T-helper 2 cell (primary cell): ENCODE results near the gene FBXO4.
A peak's percentile ranks its signal among the peaks of the same experiment; 100 is the strongest.
"Not testable (repeated sequence)": the region's sequence is repeated elsewhere in the genome, so short reads cannot be mapped to it uniquely, and the experiment has no call there.

ENCODE experiments used
- DNase-seq, 5 experiments: peaks; one replicate each; pipeline versions ENCODE4 v3.0.0 to v3.0.0-alpha.2; 2012 to 2022

FBXO4 gene

DNA sequence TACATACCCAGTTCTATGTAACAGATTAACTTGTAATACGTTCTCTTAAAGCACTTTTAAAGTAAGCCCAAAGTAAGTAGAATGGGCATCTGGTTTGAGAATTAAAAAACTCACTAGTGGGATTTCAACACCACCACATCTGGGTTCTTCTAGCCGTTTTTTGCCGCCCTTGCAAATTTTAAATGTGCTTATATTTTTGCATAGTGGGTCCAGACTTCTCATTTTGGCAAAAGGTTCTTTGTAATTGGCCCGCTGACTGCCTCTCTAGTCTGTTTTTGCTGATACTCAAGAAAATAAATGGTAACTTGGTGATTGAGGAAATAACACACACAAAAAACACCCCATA, 582 bp upstream of the FBXO4 start:
- DNase-seq, result no peak

DNA sequence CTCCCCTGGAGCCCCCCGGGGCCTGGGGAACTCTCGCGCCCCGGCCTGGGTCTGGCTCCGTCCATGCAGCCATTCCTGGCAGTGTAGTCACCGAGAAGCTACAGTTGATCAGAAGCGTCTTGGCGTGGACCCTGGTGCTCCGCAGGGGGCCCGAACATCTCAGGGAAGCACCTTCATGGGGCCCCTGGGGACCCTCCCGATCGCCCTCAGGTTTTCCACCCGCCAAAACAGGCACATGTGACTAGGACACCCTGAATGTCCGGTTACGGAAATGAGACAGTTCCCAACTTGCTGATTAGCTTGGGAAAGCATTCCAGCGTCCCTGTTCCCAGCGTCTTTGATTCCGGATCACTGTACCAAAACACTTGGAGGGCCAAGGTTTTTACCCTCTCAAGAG, 472 bp downstream of the FBXO4 start:
- peak in 1 of 5 experiments; percentile 41 for DNase-seq

GRCh38 chr5:41927604-41928003, 2.5 kb downstream of the FBXO4 start:
- DNase-seq, result no peak

- DNase-seq, result no peak
Observed at GRCh38 chr5:41929035-41929434, 4.0 kb downstream of the FBXO4 start.

- no peak for DNase-seq
Observed at GRCh38 chr5:41932770-41933169, 7.7 kb downstream of the FBXO4 start.

GRCh38 chr5:41935544-41935943, 10.5 kb downstream of the FBXO4 start:
- no peak for DNase-seq

DNA sequence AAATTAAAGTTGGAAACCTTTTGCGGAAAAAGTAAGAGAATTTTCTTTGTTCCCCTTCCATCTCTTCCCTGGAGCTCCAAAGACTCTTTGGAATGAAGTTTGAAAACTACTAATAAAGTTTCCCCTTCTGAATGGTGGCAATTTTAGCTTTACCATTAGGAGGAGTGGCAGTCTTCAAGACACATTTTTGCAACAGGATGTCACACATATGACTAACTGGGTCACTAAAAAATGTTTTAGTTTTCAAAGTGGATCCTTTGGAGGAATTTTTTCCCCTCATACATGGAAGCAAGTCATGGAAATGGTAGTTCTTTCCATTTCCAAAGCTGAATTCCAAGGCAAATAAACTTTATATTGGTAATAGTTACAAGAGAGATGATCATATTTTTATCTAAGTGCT, 15.6 kb downstream of the FBXO4 start:
- no peak for DNase-seq

DNA sequence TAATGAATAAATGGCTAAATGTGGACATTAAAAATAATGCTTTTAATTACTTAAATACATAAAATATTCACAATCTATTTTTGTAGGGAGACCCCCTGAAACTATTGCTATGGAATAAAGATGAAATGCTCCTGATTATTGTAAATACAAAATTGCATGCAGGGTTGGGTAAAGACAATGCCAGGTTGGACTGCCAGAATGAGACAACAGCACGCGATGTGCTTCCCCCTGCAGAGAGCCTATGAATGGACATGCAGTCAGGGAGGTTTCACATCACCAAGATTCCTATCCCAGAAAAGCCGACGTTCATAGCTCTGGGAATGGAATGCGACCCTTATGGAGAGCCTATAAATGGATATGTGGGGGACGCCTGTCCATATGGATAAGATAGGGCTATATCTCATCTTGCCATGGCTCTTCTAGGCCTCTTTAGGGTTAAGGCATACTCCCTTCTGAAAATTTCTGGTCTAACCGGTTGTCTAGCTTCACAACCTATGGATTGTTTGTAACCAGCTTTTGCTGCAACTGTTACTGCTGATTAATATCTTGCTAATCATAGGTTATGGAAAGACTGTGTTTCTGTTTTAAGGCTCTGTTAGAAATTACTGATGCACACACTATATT, 20.4 kb downstream of the FBXO4 start:
- not testable (repeated sequence) for DNase-seq

GRCh38 chr5:41951224-41951623, 26.1 kb downstream of the FBXO4 start:
- no peak for DNase-seq

GRCh38 chr5:41954286-41954685, 29.2 kb downstream of the FBXO4 start:
- DNase-seq, result no peak

DNA sequence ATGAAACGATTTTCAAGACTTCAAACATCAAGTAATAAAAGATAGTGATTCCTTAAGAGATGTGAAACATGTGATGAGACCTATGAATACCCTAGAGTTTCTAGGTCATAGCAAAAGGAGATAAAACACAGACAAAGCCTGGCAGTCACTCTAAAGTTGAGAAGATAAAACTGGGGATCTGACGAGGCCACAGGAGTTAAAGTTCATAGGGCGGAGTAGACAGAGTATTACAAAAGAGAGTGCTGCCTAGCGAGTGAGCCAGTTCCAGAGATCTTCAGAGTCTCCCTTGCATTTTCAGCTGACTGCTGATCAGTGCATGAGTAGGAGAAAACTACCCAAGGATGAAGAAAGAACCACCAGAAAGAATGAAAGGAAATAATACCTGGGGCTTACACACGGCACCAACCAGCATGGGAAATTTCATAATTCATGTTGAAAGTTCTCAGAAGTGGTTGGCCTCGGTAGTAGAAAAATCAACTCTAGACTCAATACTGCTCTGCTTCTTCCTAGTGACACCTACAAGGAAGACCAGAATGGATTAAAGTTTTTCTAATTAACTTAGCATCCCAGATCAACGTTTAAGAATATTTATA, 30.4 kb downstream of the FBXO4 start:
- no peak for DNase-seq

DNA sequence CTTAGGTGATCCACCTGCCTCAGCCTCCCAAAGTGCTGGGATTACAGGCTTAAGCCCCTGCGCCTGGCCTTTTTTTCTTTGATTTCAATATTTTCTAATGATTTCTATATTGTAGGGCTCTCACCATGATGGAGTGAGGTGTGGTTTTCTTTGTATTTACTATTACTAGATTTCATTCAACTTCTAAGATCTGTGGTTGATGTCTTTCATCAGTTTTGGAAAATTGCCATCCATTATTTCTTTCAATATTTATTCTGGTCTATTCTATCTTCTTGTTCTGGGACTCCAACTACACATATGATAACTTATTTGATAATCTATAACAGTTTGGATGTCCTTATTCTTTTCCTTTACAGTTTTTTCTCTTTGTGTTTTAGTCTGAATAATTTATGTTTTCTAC, 31.9 kb downstream of the FBXO4 start:
- no peak for DNase-seq

DNA sequence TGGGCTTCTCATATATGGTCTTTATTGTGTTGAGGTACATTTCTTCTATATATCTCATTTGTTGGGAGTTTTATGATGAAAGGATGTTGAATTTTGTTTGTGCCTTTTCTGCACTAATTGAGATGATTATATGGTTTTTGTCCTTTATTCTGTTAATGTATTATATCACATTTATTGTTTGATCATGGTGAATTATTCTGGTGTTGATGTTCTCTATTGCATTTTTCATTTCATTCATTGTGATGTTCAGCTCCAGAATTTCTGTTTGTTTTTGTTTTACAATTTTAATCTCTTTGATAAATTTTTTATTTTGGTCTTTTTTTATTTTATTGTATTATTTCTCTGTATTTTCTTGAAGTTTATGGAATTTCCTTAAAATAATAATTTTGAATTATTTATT, 35.4 kb downstream of the FBXO4 start:
- DNase-seq, result no peak

- no peak for DNase-seq
Observed at GRCh38 chr5:41961736-41962135, 36.7 kb downstream of the FBXO4 start.

GRCh38 chr5:41962491-41962890, 37.4 kb downstream of the FBXO4 start:
- no peak for DNase-seq

DNA sequence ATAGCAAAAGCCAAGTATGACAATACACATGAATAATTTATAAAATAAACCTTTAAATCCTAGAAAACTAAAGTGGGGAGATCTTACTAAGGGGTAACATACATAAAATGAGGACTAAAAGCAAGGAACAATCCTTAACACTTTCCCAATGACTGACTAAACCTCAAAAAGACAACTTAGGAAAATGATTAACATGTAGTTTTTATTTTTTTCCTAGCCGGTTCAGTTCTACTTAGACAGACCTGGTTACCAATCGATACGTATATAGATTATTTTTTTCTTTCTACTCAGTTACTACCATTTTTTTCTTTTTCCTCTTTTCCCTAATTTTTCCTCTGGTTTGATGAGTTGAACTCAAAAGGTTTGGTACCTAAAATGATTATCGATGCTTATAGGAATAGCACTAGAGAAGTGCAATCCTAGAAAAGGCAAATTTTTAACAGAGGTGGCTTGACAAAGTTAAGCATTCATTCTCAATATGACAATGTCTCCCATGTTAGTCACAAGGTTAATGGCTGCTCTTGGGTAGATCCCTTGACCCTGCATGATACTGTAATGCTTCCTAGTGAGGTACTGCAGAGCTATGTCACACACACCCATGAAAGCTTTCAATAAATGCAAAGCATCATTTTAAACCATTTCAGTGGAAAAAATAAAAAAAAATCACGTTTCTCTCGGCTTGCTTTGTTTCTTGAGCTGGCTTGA, 41.5 kb downstream of the FBXO4 start:
- no peak for DNase-seq

- DNase-seq, result no peak
Observed at GRCh38 chr5:41967401-41967800, 42.3 kb downstream of the FBXO4 start.

DNA sequence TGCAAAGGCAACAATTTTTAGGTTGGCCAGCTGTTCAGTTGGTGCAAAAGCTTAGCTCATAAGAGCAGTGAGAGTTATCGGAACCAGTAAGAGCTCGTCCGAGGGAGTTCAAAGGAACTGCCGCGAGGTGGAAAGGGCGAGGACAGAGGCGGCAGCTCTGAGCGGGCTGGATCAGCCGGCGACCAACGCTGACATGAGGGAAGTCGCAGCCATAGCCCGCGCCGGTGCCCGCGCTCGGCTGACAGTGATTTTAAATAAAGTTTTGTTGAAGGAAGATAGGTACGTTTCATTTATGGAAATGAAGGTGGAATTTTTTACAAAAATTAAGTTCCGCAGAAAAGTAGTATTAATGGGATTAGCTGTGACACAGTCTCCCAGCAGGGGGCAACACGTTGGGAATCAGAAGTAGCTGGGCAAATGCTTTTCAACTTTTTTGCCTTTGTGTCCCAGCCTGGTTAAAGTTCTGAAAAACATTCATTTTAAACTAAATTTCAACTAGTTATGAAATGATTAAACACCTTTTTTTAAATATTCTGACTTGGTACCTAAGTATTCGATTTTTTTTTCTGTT, 43.2 kb downstream of the FBXO4 start:
- DNase-seq, result no peak

GRCh38 chr5:41973087-41973486, 48.0 kb downstream of the FBXO4 start:
- DNase-seq, result no peak

DNA sequence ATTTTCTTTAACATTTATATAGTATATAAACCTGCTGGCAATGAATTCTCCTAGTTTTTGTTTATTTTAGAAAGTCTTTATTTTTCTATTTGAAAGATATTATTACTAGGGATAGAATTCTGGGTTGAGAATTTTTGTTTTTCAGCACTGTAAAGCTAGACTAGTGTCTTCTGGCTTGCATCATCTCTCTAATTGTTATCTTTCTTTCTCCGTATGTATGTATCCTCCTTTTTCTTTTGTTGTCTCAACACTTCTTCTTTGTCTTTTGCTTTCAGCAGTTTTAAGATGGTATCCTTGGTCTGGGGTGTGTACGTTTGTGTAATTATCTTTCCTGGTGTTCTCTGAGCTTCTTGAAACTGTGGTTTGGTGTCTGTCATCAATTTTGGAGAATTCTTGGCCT, 48.8 kb downstream of the FBXO4 start:
- DNase-seq, result no peak

DNA sequence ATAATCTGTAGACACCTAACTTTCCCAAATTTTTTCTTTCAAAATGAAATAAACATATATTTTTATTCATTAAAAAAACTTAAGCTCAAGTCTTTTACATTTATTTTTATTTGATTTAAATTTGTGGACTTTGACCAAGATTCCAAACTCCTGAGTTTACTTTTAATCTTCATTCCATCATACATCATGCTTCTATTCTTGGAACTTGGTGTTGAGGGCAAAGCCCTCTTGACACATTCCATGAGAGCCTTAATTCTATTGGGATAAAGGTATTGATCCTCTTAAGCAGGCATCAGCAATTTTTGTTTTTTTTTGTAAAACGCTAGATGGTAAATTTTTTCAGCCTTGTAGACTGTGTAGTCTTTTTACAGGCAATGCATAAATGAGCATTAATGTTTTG, 53.6 kb downstream of the FBXO4 start:
- no peak for DNase-seq

DNA sequence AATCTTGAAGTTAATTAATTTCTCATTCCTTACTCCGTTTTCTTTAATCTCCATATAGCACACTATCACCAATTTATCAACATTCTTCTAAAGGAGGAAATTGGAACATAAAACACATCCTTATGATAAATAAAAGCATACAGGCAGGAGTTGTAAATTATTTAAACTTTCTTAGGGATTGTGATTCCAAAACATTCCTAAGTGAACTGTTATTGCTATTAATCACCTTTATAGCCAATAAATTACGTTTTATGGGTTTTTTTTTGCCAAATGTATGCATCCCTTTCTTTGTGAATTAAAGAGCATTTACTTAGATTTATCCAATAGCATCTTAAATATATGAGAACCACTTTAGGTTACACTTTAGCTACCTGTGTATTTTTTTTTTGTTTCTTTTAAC, 55.3 kb downstream of the FBXO4 start:
- no peak for DNase-seq

- no peak for DNase-seq
Observed at GRCh38 chr5:41980870-41981269, 55.8 kb downstream of the FBXO4 start.

GRCh38 chr5:41982858-41983257, 57.8 kb downstream of the FBXO4 start:
- not testable (repeated sequence) for DNase-seq
